Measurements from ENCODE around the gene TRA2B. TPM values are rescaled to one million over a fixed set of nuclear protein-coding genes. Genes with fewer than 3 reads are reported as not detected.

Gene TRA2B
- total RNA-seq, 4 donors from 2014 or later = 134 to 216 (median 201) TPM

GRCh38 chr3:185981621-185982020, 43.8 kb upstream of the TRA2B start:
- Histone ChIP-seq H3K9me3 (no peaks in the 10 kb centered on the region), H3K27me3 (no peaks in the 10 kb centered on the region), H3K4me1 (peaks cover 0 to 20% (median 2%) of the 10 kb centered on the region in 4 donors), H3K4me3 (no peak overlapping the region), H3K36me3 (no peaks in the 10 kb centered on the region), H3K27ac (no peak overlapping the region)
- 57 to 62% methylated on average over 3 of the region's 3 CpGs for WGBS, 2 donors
- no peak for TF ChIP-seq POLR2A (IDR thresholded peaks at IDR 0.05)
- TF ChIP-seq, protein P1, sequence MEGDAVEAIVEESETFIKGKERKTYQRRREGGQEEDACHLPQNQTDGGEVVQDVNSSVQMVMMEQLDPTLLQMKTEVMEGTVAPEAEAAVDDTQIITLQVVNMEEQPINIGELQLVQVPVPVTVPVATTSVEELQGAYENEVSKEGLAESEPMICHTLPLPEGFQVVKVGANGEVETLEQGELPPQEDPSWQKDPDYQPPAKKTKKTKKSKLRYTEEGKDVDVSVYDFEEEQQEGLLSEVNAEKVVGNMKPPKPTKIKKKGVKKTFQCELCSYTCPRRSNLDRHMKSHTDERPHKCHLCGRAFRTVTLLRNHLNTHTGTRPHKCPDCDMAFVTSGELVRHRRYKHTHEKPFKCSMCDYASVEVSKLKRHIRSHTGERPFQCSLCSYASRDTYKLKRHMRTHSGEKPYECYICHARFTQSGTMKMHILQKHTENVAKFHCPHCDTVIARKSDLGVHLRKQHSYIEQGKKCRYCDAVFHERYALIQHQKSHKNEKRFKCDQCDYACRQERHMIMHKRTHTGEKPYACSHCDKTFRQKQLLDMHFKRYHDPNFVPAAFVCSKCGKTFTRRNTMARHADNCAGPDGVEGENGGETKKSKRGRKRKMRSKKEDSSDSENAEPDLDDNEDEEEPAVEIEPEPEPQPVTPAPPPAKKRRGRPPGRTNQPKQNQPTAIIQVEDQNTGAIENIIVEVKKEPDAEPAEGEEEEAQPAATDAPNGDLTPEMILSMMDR (IDR thresholded peaks at IDR 0.05) = no peak
- DNase-seq (ENCODE audit: low spot score in 2 of 2) = no peak

- Histone ChIP-seq H3K27ac (no peak overlapping the region), H3K36me3 (no peaks in the 10 kb centered on the region), H3K9me3 (no peaks in the 10 kb centered on the region), H3K4me1 (peaks cover 0 to 18% (median 2%) of the 10 kb centered on the region in 4 donors), H3K4me3 (no peak overlapping the region), H3K27me3 (no peaks in the 10 kb centered on the region)
- TF ChIP-seq POLR2A (IDR thresholded peaks at IDR 0.05) = no peak
- TF ChIP-seq EP300 (IDR thresholded peaks at IDR 0.05) = no peak
- TF ChIP-seq, protein P1 (IDR thresholded peaks at IDR 0.05) = no peak
- no peak for DNase-seq (ENCODE audit: low spot score in 2 of 2)
- WGBS, 2 donors = 80 to 82% methylated on average over 8 of the region's 8 CpGs
These were observed 41.9 kb upstream of the TRA2B start for GRCh38 chr3:185979721-185980121.

GRCh38 chr3:185978516-185978915, 40.7 kb upstream of the TRA2B start:
- no peak for DNase-seq (ENCODE audit: low spot score in 2 of 2)
- Histone ChIP-seq H3K27me3 (no peaks in the 10 kb centered on the region), H3K27ac (no peak overlapping the region), H3K9me3 (no peaks in the 10 kb centered on the region), H3K4me1 (peaks cover 0 to 6% (median 0%) of the 10 kb centered on the region in 4 donors), H3K4me3 (no peak overlapping the region), H3K36me3 (no peaks in the 10 kb centered on the region)
- TF ChIP-seq EP300 (IDR thresholded peaks at IDR 0.05) (no peak), POLR2A (IDR thresholded peaks at IDR 0.05) (no peak)
- TF ChIP-seq, protein P1 (IDR thresholded peaks at IDR 0.05) = no peak
- 71 to 74% methylated on average over 5 of the region's 5 CpGs for WGBS, 2 donors

DNA sequence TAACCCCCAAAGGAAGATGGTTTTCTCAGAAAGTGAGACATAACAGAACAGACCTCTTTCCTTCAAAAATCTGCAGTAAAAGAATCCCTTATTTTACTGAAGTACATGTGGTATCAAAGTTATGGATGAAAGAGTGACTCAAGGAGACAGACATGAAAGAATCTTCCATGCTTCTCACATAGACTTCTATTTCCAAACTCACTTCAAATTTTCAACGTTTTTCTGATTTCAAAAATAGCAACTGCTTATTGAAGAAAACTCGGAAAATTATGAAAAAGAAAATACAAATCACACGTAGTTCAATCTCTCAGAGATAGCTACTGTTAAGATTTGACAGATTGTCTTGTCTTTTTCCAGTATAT, 39.8 kb upstream of the TRA2B start:
- Histone ChIP-seq H3K4me3 (no peak overlapping the region), H3K9me3 (no peaks in the 10 kb centered on the region), H3K36me3 (no peaks in the 10 kb centered on the region), H3K4me1 (peaks cover 0 to 3% (median 0%) of the 10 kb centered on the region in 4 donors), H3K27ac (no peak overlapping the region), H3K27me3 (no peaks in the 10 kb centered on the region)
- no peak for DNase-seq (ENCODE audit: low spot score in 2 of 2)
- 40 to 43% methylated on average over 3 of the region's 3 CpGs for WGBS, 2 donors
- TF ChIP-seq, protein P1 (IDR thresholded peaks at IDR 0.05) = peak in 1 of 5 experiments; percentile 1
- TF ChIP-seq EP300 (IDR thresholded peaks at IDR 0.05) = no peak

DNA sequence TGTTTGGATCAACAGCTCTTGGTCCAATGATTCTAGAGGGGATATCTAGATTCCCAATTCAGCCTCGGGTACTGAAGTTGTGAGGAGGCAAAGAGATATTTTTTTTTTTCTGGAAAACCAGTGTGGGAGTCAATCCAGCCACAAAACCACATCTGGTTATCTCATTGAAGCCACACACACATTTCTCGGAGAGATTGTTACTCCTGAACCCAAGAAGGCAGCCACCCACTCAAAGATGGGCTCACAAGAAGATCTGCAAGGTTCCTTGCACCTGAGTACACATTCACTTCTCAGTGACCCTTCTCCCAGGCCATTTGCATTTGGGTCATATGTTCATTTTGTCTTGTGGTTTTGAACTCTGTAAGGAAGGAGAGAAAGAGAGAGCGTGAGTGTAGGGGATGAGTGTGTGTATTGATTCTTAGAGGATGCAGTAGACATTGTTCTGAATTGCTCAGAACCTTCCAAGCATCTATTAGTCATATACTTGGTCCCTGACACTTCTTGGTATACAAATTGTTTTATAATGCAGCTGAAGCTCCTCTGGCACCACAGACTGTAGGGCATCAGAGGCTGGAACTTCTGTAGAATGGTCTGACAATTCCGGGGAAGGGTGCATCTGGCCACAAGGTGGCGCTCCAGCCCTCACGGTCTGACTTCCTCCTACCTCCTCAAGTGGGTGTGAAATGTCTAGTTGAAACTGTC, 39.3 kb upstream of the TRA2B start:
- peak; percentile 66 to 79 for DNase-seq (ENCODE audit: low spot score in 2 of 2)

More for the DNA sequence above, 39.3 kb upstream of the TRA2B start:
- no peaks in the 10 kb centered on the region for H3K27me3 ChIP-seq
- 40% methylated on average over 6 of the region's 6 CpGs for WGBS, 2 donors
- H3K27ac ChIP-seq = no peak overlapping the region
- H3K9me3 ChIP-seq = no peaks in the 10 kb centered on the region
- H3K4me3 ChIP-seq = no peak overlapping the region
- TF ChIP-seq POLR2A (IDR thresholded peaks at IDR 0.05) = no peak
- TF ChIP-seq, protein P1 (IDR thresholded peaks at IDR 0.05) = peak; percentile 69 to 82 (median 73)
- H3K36me3 ChIP-seq = no peaks in the 10 kb centered on the region
- H3K4me1 ChIP-seq = peaks cover 0 to 3% (median 0%) of the 10 kb centered on the region in 4 donors
